ENCODE measurements around the gene NTM. TPM values are rescaled to one million over a fixed set of nuclear protein-coding genes. Genes with fewer than 3 reads are reported as not detected.
A peak's percentile ranks its signal among the peaks of the same experiment; 100 is the strongest.

NTM gene
- total and polyA plus RNA-seq, 2 donors (not counting 1 experiment from before 2014, with no cell fraction given) = 12.3 to 28.6 TPM

DNA sequence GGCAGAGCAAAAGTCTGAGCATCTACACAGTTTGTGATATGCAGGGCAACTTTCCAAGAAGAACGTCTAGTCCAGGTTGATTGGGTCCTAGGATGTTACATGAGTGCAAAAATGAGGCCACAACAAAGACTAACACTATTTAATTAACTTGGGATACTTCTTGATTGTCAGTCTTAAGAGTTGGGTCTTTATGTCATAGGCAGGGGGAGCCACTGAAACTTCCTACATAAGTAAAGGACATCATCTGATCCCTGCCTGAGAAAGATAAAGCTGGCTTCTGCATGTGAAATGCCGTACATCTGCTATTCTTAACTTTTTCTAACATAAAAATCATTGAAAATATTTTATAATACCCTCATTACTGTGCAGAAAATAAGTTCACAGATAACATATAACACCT lies 525.5 kb downstream of the NTM start:
- Histone ChIP-seq H3K4me1 (ENCODE audit: control insufficient read depth, extremely low read depth, insufficient read depth, low read length) (peaks cover 4% of the 10 kb centered on the region), H3K27ac (ENCODE audit: insufficient read depth, low read length) (peak overlapping the region; percentile 18), H3K36me3 (ENCODE audit: control insufficient read depth, insufficient read depth, low read length) (no peaks in the 10 kb centered on the region), H3K9ac (ENCODE audit: insufficient read depth, low read length) (no peak overlapping the region), H3K79me2 (ENCODE audit: control insufficient read depth, insufficient read depth, low read length) (no peaks in the 10 kb centered on the region), H3K4me3 (replicated peaks in 1 of 4; ENCODE audit: control extremely low read depth in 1 of 4, insufficient read depth in 1 of 4, low read depth in 3 of 4, low read length in 4 of 4) (no peak overlapping the region), H3K9me3 (ENCODE audit: control insufficient read depth, insufficient read depth, low read depth, low read length) (no peaks in the 10 kb centered on the region), H4K20me1 (ENCODE audit: control insufficient read depth, extremely low read depth, insufficient read depth, low read length) (no peaks in the 10 kb centered on the region), H2AFZ (ENCODE audit: low read length) (no peak overlapping the region), H3K27me3 (ENCODE audit: control insufficient read depth, insufficient read depth, low read length) (no peaks in the 10 kb centered on the region), H3K4me2 (ENCODE audit: extremely low read depth, insufficient read depth, low read length) (no peak overlapping the region)
- no peak for DNase-seq (ENCODE audit: low read depth in 2 of 2)
- no peak for TF ChIP-seq EZH2 (IDR thresholded peaks at IDR 0.05; ENCODE audit: low read length, missing control alignments)
- TF ChIP-seq, protein P1, sequence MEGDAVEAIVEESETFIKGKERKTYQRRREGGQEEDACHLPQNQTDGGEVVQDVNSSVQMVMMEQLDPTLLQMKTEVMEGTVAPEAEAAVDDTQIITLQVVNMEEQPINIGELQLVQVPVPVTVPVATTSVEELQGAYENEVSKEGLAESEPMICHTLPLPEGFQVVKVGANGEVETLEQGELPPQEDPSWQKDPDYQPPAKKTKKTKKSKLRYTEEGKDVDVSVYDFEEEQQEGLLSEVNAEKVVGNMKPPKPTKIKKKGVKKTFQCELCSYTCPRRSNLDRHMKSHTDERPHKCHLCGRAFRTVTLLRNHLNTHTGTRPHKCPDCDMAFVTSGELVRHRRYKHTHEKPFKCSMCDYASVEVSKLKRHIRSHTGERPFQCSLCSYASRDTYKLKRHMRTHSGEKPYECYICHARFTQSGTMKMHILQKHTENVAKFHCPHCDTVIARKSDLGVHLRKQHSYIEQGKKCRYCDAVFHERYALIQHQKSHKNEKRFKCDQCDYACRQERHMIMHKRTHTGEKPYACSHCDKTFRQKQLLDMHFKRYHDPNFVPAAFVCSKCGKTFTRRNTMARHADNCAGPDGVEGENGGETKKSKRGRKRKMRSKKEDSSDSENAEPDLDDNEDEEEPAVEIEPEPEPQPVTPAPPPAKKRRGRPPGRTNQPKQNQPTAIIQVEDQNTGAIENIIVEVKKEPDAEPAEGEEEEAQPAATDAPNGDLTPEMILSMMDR (conservative IDR thresholded peaks at IDR 0.05 in 1 of 2, IDR thresholded peaks at IDR 0.05 in 1 of 2; ENCODE audit: low read depth in 1 of 2, low read length in 2 of 2) = peak in 1 of 2 donors; percentile 15

- no peak overlapping the region for H2AFZ ChIP-seq (ENCODE audit: low read length)
- H3K9me3 ChIP-seq (ENCODE audit: control insufficient read depth, insufficient read depth, low read depth, low read length) = no peaks in the 10 kb centered on the region
- H3K27ac ChIP-seq (ENCODE audit: insufficient read depth, low read length) = peak overlapping the region; percentile 18
- H3K4me3 ChIP-seq (replicated peaks in 1 of 4; ENCODE audit: control extremely low read depth in 1 of 4, insufficient read depth in 1 of 4, low read depth in 3 of 4, low read length in 4 of 4) = no peak overlapping the region
- no peaks in the 10 kb centered on the region for H3K27me3 ChIP-seq (ENCODE audit: control insufficient read depth, insufficient read depth, low read length)
- no peaks in the 10 kb centered on the region for H3K79me2 ChIP-seq (ENCODE audit: control insufficient read depth, insufficient read depth, low read length)
- H3K36me3 ChIP-seq (ENCODE audit: control insufficient read depth, insufficient read depth, low read length) = no peaks in the 10 kb centered on the region
- no peak for DNase-seq (ENCODE audit: low read depth in 2 of 2)
- peaks cover 4% of the 10 kb centered on the region for H3K4me1 ChIP-seq (ENCODE audit: control insufficient read depth, extremely low read depth, insufficient read depth, low read length)
- TF ChIP-seq EZH2 (IDR thresholded peaks at IDR 0.05; ENCODE audit: low read length, missing control alignments) = no peak
- TF ChIP-seq, protein P1 (conservative IDR thresholded peaks at IDR 0.05 in 1 of 2, IDR thresholded peaks at IDR 0.05 in 1 of 2; ENCODE audit: low read depth in 1 of 2, low read length in 2 of 2) = no peak
- no peak overlapping the region for H3K9ac ChIP-seq (ENCODE audit: insufficient read depth, low read length)
- no peak overlapping the region for H3K4me2 ChIP-seq (ENCODE audit: extremely low read depth, insufficient read depth, low read length)
- H4K20me1 ChIP-seq (ENCODE audit: control insufficient read depth, extremely low read depth, insufficient read depth, low read length) = no peaks in the 10 kb centered on the region
These were observed 526.7 kb downstream of the NTM start for GRCh38 chr11:131896978-131897615.

DNA sequence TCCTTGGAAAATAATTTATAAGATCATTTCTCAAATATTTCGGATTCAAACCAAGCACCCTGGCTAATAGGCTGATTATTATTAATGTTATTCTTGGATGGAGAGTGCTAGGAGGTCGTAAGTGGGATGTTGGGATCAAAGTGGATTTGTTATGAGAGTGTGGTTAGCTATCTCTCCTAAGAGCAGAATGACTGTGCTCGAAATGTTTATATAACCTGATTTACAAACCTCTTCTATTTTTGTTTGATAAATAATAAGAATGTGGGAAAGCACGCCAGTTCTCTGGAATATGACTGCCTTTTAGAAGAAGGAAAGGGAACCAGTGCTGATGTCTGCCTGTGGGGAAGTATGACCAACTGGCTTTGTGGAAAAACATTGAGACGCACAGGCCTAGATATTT lies 527.5 kb downstream of the NTM start:
- H3K4me3 ChIP-seq (replicated peaks in 1 of 4; ENCODE audit: control extremely low read depth in 1 of 4, insufficient read depth in 1 of 4, low read depth in 3 of 4, low read length in 4 of 4) = no peak overlapping the region
- no peaks in the 10 kb centered on the region for H3K79me2 ChIP-seq (ENCODE audit: control insufficient read depth, insufficient read depth, low read length)
- H4K20me1 ChIP-seq (ENCODE audit: control insufficient read depth, extremely low read depth, insufficient read depth, low read length) = no peaks in the 10 kb centered on the region
- peaks cover 6% of the 10 kb centered on the region for H3K4me1 ChIP-seq (ENCODE audit: control insufficient read depth, extremely low read depth, insufficient read depth, low read length)
- no peak overlapping the region for H3K4me2 ChIP-seq (ENCODE audit: extremely low read depth, insufficient read depth, low read length)
- H3K36me3 ChIP-seq (ENCODE audit: control insufficient read depth, insufficient read depth, low read length) = no peaks in the 10 kb centered on the region
- no peak overlapping the region for H2AFZ ChIP-seq (ENCODE audit: low read length)
- DNase-seq (ENCODE audit: low read depth in 2 of 2) = peak in 1 of 2 donors; percentile 94
- H3K27ac ChIP-seq (ENCODE audit: insufficient read depth, low read length) = peak overlapping the region; percentile 19
- TF ChIP-seq, protein P1 (conservative IDR thresholded peaks at IDR 0.05 in 1 of 2, IDR thresholded peaks at IDR 0.05 in 1 of 2; ENCODE audit: low read depth in 1 of 2, low read length in 2 of 2) = no peak
- TF ChIP-seq EZH2 (IDR thresholded peaks at IDR 0.05; ENCODE audit: low read length, missing control alignments) = no peak
- H3K27me3 ChIP-seq (ENCODE audit: control insufficient read depth, insufficient read depth, low read length) = no peaks in the 10 kb centered on the region
- no peaks in the 10 kb centered on the region for H3K9me3 ChIP-seq (ENCODE audit: control insufficient read depth, insufficient read depth, low read depth, low read length)
- H3K9ac ChIP-seq (ENCODE audit: insufficient read depth, low read length) = no peak overlapping the region
